Mucosa of descending colon (tissue), 3 donors: ENCODE measurements around the gene ACHE. TPM values are rescaled to one million over a fixed set of nuclear protein-coding genes. Genes with fewer than 3 reads are reported as not detected.
"Not testable (repeated sequence)": the region's sequence is repeated elsewhere in the genome, so short reads cannot be mapped to it uniquely, and the experiment has no call there.

Source experiments
- ATAC-seq: fragments of 200-7000 bp; cut with Tn5 transposase; one replicate; pipeline ENCODE4 v1.9.1; 2020; ENCODE audit warnings: mild to moderate bottlenecking, moderate library complexity
- DNase-seq, 3 donors: peaks; one replicate each; pipeline ENCODE4 v3.0.0-alpha.2; 2020
- H3K36me3 ChIP-seq: fragments of 200-600 bp; one replicate; pipeline ENCODE4 v1.8.0; 2021; ENCODE audit warnings: low read depth, mild to moderate bottlenecking
- H3K4me1 ChIP-seq: fragments of 200-600 bp; one replicate; pipeline ENCODE4 v1.8.0; 2021; ENCODE audit warnings: low read depth, mild to moderate bottlenecking
- H3K4me3 ChIP-seq: fragments of 200-600 bp; one replicate; pipeline ENCODE4 v1.8.0; 2021; ENCODE audit warnings: mild to moderate bottlenecking
- H3K9me3 ChIP-seq: fragments of 200-600 bp; one replicate; pipeline ENCODE4 v1.8.0; 2021; ENCODE audit warnings: mild to moderate bottlenecking
- CTCF ChIP-seq: fragments of 200-600 bp; IDR thresholded peaks from one replicate; pipeline ENCODE4 v1.8.0; 2022; ENCODE audit warnings: antibody characterized with exemption, mild to moderate bottlenecking
- intact Hi-C, 2 donors: fragments of 100-400 bp; cut with DNase I in 1 of 2; cut with micrococcal nuclease in 1 of 2; formaldehyde crosslinking; loops; one replicate each; pipeline versions ENCODE4 v1.11.0 to v1.11.1; 2022; cut with DNase I, micrococcal nuclease
- total RNA-seq, 3 donors: library from RNA; stranded (reverse); fragmentation: NEBNext Ultra II Directional in 2 of 3; extraction: Animal tissue kit (Norgen Biotek cat#: 25700) in 2 of 3; gene quantifications; one replicate each; pipeline versions ENCODE4 v1.2.1 to v1.2.4, GENCODE V29; 2021 to 2023
- donor health status: DM: no; HTN: no; CAD: no; lungs with moderate emphysema.
- donor health status: DM: no; HTN: no; CAD: no.
- donor health status: DM: no; HTN: yes; CAD: no.

Gene ACHE
- total RNA-seq, 3 donors from 2014 or later = 16.2 to 41.4 (median 20.9) TPM

GRCh38 chr7:100933734-100934133 lies 38.0 kb upstream of the ACHE start:
- H3K4me3 ChIP-seq = no peak overlapping the region
- TF ChIP-seq CTCF = no peak
- intact Hi-C loops = no loop called here
- DNase-seq = no peak
- H3K36me3 ChIP-seq = no peaks in the 10 kb centered on the region
- no peaks in the 10 kb centered on the region for H3K4me1 ChIP-seq
- no peaks in the 10 kb centered on the region for H3K9me3 ChIP-seq
- peak; percentile 34 for ATAC-seq

- no peak for ATAC-seq
- no peak for DNase-seq
- H3K9me3 ChIP-seq = no peaks in the 10 kb centered on the region
- H3K4me3 ChIP-seq = no peak overlapping the region
- no peak for TF ChIP-seq CTCF
- no peaks in the 10 kb centered on the region for H3K36me3 ChIP-seq
- intact Hi-C loops = no loop called here
- no peaks in the 10 kb centered on the region for H3K4me1 ChIP-seq
Observed at GRCh38 chr7:100929808-100930174, 34.1 kb upstream of the ACHE start.

- H3K4me3 ChIP-seq, DNase-seq, H3K36me3 ChIP-seq, ATAC-seq, H3K4me1 ChIP-seq, intact Hi-C loops, H3K9me3 ChIP-seq: not testable (repeated sequence)
Observed at GRCh38 chr7:100923616-100924015, 27.9 kb upstream of the ACHE start.

- no peak for ATAC-seq
Observed at GRCh38 chr7:100921039-100921438, 25.4 kb upstream of the ACHE start.

GRCh38 chr7:100919779-100920437 lies 24.2 kb upstream of the ACHE start:
- intact Hi-C loops, H3K9me3 ChIP-seq, ATAC-seq: not testable (repeated sequence)

More at GRCh38 chr7:100921039-100921438, 25.4 kb upstream of the ACHE start:
- no peak for DNase-seq
- Histone ChIP-seq H3K36me3 (no peaks in the 10 kb centered on the region), H3K9me3 (no peaks in the 10 kb centered on the region), H3K4me1 (peaks cover 5% of the 10 kb centered on the region), H3K4me3 (no peak overlapping the region)
- intact Hi-C loops = no loop called here
- TF ChIP-seq CTCF = no peak

GRCh38 chr7:100919335-100919734 lies 23.6 kb upstream of the ACHE start:
- H3K4me1 ChIP-seq, DNase-seq, H3K4me3 ChIP-seq, ATAC-seq, H3K36me3 ChIP-seq, intact Hi-C loops, H3K9me3 ChIP-seq: not testable (repeated sequence)

More at GRCh38 chr7:100919779-100920437, 24.2 kb upstream of the ACHE start:
- DNase-seq, H3K36me3 ChIP-seq, H3K4me1 ChIP-seq, H3K4me3 ChIP-seq: not testable (repeated sequence)

GRCh38 chr7:100914879-100915447 lies 19.3 kb upstream of the ACHE start:
- peak; percentile 17 for ATAC-seq
- intact Hi-C loops = no loop called here
- no peak overlapping the region for H3K4me3 ChIP-seq
- H3K36me3 ChIP-seq = no peaks in the 10 kb centered on the region
- H3K4me1 ChIP-seq = peaks cover 16% of the 10 kb centered on the region
- TF ChIP-seq CTCF = no peak
- DNase-seq = no peak
- no peaks in the 10 kb centered on the region for H3K9me3 ChIP-seq
